NK-92 treated with Interleukin-12 subunit alpha and Interleukin-12 subunit beta, amount 100 ng/mL, for 24 hours (cell line): ENCODE results near the gene GLT1D1.

Experiments
- DNase-seq: peaks from one replicate; lab custom pipeline; 2025; lab: John Stamatoyannopoulos, UW

GLT1D1 gene

DNA sequence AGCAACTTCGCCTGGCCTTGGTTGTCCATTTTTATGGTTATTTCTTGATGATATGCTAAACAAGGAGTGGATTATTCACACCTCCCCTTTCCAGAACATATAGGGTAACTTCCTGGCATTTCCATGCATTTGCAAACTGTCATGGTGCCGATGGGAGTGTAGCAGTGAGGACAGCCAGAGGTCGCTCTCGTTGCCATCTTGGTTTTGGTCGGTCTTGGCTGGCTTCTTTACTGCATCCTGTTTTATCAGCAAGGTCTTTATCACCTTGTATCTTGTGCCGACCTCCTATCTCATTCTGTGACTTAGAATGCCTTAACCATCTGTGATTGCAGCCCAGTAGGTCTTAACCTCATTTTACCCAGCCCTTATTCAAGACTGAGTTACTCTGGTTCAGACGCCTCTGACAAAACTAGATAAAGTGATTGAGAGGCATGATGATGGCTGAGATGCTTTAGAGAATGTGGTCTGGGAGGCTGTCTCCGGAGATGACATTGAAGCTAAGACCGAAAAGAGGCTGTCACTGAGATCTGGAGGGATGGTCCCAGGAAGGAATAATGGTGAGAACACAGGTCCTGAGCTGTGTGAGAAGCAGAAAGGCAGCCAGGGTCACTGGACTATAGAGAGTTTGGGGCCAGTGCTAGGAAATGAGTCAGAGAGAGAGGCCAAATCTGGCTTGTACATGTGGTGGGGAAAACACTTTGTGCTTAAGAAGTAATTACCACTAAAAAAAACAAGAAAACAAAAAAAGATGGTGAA lies 2.9 kb downstream of the GLT1D1 start:
- DNase-seq = no peak

DNA sequence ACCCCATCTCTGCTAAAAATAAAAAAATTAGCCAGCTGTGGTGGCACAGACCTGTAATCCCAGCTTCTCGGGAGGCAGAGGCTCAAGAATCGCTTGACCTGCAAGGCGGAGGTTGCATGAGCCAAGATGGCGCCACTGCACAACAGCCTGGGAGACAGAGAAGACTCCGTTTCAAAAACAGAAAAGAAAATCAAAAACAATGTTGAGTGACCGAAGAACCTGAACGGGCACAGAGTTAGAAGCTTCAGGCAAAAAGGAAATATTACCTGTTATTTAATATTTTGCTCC lies 3.5 kb downstream of the GLT1D1 start:
- DNase-seq = no peak

DNA sequence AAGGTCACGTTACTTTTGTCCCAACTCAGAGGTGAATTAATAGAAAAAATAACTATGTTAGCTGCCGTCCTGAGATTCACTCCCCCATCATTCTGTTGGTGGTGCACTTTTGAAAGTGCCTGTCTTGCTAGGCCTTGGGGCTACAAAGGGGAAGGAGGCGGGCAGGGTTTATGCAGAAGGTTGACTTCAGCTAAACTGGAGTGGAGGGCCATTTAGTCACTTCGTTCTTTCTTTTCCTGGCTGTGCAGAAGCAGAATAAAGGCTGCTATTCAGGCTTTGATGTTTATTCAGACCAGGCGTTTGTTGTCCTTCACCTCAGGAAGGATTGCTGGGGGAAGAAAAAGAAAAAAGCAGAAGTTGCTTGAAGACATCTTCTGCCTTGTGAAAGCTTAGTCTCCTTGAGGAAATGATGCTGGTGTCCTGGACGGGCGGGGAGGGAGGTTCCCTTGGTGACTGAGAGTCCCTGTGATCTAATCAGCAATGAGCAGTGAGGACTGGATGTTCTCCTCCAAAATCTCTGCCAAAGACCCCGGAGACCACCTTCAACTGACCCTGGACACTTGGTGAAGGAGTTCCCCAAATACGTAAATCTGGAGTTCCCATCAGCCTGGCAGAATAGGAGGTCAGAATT lies 4.0 kb downstream of the GLT1D1 start:
- no peak for DNase-seq

DNA sequence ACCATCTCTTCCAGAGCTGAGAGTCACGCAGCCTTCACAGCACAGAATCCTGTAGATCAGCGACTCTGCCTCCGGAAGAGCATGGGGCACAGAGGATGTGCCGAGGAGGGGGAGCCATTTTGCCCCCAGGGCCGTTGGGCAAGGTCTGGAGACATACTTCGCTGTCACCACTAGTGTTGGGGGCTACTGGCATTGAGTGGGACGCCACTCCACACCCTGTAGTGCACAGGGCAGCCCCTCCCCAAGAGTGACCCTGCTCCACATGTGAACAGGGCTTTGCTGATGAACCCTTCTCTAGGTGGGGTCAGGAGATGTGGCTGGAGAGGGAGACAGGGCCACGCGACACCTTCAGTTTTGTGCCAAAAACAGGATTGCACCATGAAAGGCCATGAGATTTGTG lies 6.0 kb downstream of the GLT1D1 start:
- no peak for DNase-seq

DNA sequence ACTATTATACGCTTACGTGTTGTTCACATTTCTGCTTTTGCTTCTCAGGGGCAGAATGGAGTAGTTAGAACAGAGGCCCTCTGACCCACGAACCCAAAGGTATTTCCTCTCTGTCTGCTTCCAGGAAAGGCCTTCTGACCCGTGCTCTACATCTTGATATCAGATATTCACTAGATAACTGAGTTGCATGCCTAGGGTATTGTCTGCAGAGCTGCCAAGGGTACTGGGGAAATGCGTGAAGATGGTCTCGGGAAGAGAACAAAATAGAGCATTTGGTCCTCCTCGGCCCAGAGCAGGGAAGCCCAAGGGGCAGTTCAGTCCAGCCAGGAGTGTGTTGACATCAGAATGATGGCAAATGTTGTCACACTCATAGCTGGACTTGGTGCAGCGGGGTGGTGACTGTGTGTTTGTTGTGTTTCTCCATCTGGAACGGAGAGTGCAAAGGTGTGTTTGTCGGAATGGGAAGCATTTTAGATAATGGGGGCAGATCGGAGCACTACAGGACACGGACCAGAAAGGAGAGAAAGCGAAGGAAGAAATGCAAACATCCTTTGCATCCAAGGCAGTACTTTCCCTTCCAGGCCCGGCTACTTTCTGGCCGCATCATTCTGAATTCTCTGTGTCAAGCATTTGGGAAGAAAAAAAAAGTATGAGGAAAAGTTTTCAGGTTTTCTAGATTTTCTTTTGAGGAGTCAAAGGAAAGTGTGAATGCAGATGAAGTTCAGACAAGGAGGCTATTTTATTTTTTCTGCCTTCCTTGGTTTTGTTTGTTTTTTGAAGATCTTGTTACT lies 8.1 kb downstream of the GLT1D1 start:
- no peak for DNase-seq

DNA sequence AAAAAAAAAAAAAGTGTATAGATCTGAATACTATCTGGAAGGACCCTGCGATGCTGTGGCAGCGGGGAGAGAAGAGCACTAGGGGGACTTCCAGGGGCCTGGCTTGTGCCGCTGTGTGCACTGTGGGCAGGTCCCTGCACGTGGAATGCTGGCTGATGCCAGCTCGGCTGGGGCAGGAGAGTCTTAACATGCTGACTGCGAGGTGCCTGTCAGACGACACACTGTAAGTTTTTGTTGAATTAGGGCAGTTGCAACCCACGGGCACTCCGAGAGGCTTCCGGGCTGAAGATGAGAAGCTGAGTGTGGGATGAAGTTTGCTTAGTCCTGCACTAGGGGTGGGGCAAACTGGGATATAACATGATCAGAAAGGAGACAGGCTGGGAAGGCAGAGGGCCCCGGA lies 10.7 kb downstream of the GLT1D1 start:
- DNase-seq = no peak

DNA sequence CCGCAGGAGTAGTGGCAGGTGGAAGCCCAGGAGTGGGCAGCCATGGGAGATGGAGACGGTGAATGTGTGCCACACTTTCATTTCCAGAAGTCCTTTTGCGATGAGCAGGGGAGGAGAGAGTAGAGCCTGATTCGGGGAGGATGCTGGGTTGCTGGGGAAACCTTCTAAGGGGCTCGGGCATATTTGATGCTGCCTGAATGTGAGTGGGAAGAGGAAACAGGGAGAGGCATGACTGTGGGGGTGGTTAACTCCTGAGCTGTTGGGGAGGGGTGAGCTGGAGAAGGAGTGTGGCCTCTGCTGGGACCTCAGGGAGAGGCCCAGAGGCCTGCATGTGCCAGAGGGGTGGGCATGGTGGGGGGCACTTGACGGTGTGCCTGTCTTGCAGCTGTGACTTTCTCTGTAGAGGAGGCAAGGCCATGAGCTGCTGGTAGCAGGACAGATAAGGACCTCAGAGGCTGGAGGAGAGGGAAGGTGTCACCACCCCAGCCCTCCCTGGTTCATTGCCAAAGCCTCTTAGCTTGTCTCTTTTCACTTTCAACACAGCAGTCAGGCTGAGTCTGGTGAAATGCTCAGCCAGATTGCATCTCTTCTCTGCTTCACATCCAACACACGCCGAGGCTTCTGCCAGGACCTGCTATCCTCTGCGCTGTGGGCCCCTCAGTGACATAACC lies 11.4 kb downstream of the GLT1D1 start:
- no peak for DNase-seq

DNA sequence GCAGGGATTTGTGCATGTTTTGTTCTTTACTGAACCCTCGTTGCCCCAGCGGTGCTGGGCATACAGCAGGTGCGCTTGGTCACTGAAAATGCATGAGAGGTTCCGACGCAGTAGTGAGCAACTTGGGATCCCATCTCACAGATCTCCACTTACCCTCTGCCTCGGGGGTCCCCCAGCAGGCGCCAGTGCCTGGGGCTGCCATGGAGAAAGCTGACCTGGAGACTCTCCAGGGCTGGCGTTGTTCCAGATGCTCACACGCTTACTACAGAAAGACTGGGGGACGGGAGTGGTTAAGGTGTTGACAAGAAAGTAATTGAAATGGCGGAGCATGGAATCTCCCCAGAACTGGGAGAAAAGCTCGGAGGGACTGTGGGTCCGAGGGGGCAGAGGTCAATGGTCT lies 14.2 kb downstream of the GLT1D1 start:
- DNase-seq = no peak

DNA sequence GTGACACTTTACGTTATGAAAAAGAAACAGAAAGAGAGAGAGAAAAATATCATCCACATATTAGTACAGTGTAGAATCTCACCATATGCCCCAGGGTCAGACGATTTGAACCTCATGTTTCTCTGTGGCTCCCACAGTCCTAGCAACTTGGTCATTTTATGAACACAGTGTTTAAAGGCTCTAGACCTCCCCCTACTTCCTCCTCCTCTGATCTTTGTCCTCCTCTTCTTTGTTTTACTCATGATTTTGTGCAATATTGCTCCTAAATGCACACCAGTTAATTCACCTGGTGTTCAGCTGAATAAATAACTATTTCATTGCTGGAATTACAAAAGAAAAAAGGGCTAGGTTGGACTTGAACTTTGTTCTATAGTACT lies 18.2 kb downstream of the GLT1D1 start:
- no peak for DNase-seq

DNA sequence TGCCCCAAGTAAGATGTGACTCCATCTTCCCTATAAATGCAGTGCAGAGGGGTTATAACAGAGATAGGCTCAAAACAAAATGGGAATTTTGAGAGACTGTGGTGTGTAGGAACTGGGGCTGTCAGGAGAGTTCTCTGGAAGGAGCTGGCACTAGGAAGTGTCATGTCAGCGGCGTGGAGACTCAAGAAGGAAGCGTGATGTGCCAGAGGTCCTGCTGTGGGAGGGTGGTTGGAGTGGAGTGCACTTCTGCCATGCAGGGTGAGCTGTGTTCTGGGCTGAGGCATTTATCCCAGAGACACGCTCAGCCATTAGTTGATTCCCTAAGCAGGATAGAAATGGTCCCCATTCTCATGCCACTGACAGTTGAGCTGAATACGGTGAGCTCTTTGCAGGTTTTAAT lies 19.0 kb downstream of the GLT1D1 start:
- no peak for DNase-seq

DNA sequence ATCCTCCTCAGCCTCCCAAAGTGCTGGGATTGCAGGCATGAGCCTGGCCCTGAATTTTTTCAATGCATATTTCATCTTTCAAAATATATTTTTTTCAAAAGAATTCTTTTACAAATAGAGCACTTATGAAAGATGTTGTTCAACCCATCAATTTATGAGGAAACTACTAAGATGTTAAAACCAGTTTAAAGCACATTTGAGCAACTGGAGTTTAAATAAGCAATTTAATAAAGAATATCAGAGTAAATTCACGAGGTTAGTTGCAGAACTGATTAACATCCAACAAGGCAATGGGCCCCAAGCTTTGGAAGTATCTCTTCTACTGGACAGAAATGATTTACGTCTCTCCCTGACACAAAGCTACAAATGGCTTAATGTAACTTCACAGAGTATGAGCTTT lies 23.3 kb downstream of the GLT1D1 start:
- no peak for DNase-seq

DNA sequence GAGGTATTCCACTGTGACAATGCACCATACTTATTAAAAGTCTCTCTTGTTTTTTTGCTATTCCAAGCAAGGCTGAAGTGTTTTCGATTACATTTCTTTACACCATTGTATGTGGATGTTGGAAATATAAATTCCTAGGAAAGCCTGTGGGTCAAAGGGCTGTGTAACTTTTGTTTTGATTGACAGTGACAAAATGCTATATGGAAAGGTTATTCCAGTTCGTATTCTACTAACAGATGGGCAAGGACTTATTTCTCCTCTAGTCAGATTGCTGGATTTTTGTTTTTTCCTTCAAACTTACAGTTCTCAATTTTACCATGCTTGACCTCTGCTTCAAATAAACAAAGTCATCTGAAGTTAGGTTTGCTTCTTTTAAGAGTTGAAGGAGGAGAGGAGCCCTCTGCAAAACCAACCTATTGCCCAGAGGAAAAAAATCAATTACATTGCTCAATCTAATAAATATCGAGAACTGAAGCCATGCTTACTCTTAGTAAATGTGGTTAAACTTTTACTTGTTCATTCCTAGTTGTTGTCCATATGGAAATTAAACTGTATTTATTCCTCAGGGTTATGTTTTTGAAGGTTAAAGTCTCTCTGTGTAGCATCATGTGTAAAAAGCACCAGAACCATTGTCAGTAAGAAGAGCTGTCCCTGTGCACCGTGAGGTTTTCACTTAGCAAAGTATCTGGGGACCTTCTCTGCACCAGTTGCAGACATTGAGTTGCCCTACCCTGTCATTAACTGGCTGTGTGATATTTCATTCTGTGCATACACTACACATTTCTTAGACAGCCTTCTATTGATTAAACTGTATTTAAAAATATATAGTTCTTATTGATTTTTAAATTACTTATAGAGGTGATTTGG lies 26.9 kb downstream of the GLT1D1 start:
- no peak for DNase-seq

DNA sequence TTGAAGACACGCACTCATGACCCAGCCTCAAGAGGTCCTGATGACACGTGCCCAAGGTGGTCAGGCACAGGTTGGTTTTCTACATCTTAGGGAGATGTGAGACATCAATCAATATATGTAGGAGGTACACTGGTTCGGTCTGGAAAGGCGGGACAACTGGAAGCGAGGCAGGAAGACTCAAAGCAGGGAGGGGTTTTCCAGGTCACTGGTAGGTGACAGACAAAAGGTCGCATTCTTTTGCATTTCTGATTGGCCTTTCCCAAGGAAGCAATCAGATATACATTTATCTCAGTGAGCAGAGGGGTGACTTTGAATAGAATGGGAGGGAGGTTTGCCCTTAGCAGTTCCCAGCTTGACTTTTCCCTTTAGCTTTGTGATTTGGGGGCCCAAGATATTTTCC lies 38.6 kb downstream of the GLT1D1 start:
- no peak for DNase-seq

DNA sequence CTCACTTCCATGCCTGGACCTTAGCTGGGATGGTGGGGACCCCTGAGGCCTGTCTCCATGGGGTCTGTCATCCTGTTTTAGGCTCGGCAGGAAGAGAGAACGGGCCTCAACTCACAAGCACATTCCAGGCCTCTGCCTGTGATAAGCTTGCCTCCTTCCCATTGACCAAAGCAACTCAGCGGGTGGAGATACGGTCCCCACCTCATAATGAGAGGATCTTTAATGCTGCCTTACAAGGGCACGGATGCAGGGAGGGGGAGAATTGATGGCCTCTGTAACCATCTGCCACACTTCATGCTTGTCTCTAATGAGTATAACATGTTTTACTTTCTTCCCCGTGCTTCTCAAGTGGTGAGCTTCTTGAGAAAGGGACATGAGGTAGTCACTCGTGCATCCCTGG lies 50.0 kb downstream of the GLT1D1 start:
- no peak for DNase-seq

DNA sequence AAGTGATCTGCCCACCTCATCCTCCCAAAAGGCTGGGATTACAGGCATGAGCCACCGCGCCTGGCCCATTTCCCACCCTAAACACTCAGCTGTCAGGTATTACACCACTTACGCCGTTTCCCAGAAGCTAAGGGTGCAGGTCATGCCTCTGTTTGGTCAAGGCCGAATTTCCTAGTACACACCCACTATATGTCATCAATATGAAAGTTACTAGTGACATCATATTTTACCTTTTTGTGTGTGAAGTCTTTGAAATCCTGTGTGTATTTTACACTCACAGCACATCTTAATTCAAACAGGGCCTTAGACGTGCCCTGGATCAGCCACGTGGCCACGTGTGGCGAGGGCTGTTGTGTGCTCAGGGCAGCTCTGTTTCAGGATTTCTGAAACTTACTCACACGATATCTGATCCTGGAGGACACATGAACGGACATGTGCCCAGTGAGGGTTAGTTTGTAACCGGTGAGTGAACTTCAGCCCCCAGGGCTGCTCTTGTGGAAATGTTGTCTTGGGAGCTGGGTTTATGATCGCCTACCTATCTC lies 51.8 kb downstream of the GLT1D1 start:
- DNase-seq = no peak

DNA sequence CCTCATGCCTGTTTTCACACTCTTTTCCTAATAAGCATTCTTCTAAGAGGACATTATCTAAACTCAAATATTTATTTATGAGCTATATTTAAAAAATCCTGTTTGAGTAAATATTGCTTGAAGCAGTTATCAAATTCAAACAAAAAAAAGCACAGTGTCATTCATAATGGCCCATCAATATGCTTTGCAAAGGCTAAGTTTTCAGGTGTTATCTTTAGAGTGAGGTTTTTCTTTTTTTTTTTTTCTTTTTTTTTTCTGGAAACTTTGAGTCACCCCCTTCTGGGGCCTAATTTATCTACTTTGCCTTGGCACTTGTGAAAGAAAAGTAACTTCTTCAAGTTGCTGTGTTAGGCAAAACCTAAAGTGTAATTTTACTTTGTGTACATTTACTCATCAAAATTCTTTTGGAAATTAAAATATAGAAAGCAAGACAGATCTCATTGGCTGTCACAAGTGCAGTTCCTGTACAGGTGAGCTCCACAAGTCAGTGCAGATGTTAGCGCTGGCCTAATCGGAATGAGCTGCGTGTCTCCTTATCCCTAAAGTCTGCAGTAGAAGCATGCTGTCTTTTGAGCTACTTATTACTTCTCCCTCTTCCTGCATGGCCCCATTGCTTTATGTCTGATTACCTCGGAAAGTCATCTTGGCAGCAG lies 53.3 kb downstream of the GLT1D1 start:
- no peak for DNase-seq

DNA sequence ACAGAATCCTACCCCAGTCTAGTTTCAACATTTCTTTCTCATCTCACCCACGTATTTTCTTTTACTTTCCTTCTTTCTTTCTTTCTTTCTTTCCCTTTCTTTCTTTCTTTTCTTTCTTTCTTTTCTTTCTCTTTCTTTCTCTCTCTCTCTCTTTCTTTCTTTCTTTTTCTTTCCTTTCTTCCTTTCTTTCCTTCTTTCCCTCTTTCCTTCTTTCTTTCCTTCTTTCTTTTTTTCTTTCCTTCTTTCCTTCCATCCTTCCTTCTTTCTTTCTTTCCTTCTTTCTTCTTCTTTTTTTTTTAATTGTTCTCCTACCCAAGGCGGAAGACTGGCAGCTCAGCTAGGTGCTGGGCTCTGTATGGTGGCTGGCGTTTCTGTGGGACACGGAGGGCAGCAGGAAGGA lies 55.0 kb downstream of the GLT1D1 start:
- DNase-seq = no peak

DNA sequence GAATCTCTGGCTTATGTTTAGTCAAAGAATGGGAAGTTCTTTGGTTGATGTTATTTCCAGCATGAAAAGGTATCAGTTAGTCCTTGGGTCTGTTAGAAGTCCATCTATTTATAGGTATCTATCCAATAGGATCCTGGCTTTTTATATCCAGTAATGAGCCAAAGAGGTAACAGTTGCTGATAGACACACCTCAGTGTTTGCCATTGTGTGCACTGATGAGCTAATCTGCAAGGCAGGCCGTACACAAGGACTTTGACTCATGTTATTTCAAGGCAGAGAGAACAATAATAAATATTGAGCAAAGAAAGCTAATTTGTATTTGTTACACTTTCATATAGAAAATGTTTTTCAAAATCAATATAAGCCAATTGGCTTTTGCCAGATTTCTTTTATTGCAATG lies 56.4 kb downstream of the GLT1D1 start:
- DNase-seq = no peak

DNA sequence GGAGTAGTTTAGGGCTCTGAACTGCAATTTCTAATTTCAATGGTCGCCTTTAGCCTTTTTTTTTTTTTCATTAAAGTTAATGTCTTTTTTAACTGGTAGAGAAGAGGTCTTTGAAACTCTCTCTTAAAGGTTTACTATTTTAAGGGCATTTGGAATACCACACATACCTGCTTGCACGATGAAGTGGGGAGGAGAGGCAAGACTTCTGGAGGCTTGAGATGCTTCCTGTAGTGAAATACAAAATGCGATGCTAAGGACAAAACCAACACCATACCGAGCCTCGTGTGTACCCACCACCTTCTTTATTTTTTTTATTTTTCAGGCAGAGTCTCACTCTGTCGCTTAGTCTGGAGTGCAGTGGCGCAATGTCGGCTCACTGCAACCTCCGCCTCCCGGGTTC lies 57.4 kb downstream of the GLT1D1 start:
- DNase-seq = no peak

DNA sequence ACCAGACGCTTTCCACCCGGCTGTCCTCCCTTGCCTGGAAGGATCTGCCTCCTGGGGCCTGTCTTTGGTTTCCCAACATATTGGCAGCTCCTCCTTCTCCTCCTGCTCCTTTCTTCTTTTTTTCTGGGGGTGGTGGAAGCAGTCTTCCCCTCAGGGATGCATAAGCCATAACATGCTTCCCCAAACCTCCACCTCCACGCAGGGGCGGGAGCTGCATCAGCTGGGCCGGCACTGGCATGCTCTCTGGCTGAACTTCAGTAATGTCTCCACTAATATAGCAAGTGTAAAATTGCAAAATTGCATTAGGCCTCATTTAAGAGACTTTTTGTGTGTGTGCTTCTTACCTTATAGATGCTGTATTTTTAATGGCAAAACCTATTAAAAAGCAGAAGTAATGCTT lies 58.6 kb downstream of the GLT1D1 start:
- no peak for DNase-seq

DNA sequence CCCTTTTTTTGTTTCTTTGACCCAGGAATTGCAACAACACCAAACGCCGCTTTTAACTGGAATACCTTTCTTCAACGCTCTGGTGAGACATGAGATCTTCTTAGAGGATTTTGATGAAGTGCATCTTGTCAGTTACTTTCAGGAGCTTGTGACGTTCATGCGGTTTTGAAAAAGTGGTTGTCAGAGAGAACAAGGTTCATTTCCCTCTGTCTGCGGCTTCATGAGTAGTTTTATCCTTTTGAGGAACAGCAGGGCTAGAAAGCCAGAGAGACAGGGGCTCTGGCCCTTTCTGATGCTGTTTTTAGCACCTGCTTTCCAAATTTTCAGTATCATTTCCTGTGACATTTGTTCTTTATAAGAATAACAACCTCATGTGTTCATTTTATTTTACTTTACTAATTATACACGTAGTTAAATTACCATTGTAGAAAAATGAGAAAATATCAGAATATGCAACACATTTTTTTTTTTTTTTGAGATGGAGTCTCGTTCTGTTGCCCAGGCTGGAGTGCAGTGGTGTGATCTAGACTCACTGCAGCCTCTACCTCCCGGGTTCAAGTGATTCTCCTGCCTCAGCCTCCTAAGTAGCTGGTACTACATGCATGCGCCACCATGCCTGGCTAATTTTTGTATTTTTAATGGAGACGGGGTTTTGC lies 61.8 kb downstream of the GLT1D1 start:
- no peak for DNase-seq
